GM04504 (cell line): Measurements from ENCODE around the gene SKAP2.
"Not testable (repeated sequence)": the region's sequence is repeated elsewhere in the genome, so short reads cannot be mapped to it uniquely, and the experiment has no call there.

Experiments used
- DNase-seq: peaks from one replicate; pipeline ENCODE4 v3.0.0-alpha.2; 2012; ENCODE audit warnings: low read depth

SKAP2 gene

DNA sequence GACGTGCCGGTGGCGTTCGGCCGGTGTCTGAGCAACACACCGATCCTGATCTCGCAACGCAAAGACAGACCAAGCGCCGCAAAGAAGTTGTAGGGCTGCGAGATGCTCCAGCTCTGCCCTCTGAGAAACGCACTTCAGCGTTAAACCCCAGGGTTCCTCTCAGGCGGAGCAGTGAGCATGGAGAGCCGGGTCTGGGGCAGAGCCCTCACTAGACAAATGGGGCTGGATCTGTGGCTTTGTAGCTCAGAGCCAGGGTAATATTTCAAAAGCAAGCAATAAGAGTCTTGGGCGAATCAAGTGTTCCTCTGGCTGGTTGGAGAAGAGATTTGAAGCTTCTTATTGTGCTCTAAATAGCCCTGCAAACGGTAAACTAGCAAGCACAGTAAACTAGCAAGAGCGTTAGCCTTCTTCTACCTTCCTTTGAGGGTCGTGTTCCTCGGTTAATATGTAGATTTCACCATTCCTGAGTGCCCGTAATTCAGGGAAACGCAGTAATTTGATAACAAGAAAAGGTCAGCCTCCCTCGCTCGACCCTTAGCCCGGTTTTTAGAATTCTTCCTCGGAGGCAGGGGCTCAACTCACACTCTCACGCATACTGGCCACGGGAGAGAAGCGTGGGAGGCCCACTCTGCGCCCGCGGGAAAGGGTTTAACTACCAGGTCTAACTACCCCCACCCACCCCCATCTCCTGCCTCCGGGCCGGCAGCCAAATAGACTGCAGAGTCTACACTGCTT lies 6.7 kb downstream of the SKAP2 start:
- no peak for DNase-seq

DNA sequence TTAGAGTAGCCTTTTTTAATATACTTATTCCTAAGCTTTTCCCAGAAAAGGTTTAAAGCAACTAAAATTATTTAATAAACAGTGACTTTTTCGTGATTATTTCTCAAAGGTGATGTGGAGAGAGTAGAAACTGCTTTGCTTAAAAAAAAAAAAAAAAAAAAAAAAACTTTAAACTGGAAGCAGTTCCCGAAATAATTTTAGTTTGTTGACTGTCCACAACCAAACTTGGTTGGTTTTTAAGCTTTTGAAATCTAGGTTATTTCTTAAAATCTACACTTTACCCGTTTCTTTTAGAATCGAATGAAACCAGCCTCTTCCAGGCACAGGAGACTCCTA lies 7.3 kb downstream of the SKAP2 start:
- no peak for DNase-seq

DNA sequence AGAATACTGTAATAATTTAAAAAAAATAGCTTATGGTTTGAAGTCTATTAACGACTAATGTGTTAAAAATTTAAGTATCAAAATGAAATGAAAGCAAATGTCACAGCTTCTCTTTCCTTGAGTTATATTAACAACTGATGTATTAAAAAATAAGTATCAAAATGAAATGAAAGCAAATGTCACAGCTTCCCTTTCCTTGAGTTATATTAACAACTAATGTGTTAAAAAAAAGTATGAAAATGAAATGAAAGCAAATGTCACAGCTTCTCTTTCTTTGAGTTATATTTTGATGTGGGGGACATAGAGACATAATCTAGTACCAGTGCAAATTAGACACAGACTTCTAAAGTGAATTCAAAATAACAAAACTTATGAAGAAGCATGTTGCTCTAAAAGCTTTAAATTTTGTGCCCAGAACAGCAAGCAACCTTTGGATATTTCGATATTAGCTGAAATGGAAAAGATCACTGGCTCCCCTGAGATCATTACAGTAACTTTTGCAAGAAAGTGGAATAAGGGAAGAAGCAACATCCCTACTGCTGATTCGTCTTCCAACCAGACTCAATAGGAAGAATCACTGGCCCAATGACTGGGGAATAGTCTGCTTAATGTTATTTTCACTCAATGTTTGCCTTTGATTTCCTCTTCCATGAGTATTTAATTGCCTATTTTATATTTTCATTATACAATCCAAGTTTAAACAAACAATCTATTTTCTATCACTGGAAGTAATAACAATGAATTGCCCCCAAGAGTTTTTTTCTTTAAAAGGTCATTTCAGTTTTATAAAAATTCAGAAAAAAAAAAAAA lies 8.0 kb downstream of the SKAP2 start:
- DNase-seq, result no peak

DNA sequence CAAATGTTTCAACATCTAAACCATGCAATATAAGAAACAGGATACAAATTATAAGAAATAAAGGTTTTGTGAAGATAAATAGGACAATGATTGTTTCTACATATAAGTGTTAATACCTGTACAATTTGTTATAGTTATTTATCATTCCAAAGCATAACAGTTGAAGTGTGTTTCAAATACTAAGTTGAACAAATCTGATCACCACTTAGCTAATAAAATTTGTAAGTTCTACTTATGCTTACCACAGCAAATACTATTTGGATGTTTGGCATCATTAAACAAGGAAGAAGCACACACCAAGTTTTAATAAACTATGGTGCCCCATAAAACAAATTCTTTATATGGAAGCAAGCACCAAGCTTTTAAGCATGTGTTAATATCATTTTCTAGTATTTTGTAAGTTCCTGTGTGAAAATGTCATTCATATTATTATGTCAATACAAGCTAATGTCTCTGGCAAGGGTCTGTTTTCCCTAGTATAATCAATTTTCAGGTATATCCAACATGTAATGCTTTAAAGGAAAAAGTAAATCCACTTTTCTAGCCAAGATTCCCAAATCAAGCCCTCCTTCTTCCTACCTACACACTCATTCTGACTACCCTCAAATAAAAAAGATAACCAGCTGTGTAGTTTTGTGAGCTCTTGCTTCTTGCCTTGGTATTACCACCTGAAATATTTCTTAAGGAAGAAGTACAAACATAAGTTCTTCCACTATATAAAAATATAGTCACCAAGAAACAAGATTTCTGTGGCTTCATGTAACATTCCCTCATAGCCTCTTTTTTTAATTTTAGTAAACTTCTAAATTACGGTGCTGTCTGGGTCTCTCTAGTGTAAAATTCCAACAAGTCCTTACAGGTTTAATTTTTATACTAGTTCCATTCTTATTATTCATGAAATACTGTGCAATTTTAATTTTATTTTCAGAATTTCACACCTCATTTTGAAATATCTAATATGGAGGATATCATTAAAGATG lies 9.2 kb downstream of the SKAP2 start:
- no peak for DNase-seq

DNA sequence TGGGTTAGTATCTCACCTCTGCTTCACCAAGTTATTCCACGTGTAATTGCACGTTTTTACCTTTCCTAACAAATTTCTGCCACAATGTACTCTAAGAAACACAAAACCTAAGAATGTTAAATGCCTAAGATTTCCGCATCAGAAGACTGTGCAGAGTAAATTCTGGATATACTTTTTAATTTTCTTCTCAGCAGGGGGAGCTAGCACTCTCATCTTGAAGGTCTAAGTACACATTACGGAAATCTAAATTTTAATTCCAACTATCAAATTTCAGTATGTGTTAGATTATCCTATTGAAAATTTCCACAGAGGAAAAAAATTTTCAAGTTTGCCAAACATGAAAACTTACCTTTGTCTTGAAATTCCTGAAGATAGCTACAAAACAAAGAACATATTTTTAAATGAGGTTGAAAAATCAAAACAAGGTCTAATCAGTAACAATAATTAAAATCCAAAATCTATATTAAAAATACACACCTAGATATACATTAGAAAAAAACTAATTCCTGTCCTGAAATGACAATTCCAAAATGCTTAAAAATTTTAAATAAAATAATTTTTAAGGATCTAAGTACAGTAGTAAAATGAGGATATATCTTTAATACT lies 10.5 kb downstream of the SKAP2 start:
- DNase-seq, result no peak

DNA sequence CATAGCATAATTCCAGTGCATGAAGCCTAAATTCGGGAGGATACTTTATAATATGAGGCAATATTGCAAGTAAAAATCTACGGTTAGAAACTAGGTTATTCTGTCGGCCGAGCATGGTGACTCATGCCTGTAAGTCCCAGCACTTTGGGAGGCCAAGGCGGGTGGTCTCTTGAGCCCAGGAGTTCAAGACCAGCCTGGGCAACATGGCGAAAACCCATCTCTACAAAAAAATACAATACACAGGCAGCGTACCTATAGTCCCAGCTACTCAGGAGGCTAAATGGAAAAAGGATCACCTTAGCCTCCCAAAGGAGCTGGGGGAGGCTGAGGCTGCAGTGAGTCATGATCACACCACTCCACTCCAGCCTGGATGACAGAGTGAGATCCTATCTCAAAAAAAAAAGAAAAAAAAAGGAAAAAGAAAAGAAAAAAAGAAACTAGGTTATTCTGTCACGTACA lies 14.2 kb downstream of the SKAP2 start:
- DNase-seq, result no peak

DNA sequence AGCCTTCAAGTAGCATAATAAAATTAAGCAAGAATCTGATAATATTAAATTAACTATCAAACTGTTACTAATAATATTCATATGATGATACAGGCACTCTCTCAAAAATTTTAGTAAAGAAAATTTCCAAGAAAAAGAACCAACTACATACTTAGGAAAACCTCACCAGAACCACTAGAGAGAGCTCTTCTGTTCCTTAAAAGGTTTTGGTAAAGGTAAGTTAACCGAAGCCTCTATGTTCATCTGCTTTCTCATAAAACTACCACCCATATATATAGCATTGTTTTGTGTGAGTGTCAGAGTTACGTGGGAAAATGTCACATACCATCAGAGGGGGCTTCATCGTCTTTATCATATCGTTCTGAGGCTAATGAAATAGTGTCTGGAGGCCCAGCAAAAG lies 20.7 kb downstream of the SKAP2 start:
- no peak for DNase-seq

DNA sequence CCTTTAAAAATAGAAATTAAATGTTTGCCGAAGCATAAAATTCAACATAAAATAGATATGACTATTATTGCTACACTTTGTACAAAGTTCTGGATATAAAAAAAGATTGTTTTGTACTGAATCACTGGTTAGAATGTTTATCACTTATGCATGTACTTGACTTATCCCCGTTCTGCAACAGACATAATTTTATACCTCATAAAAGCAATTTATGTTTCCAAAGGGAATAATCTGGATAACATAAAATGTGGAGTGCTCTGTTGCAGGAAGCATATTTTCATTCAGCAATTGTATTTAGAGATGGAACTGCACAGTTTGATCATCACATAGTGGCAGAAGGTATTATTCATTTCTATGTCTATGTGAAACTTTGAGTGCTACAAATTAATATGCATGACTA lies 21.5 kb downstream of the SKAP2 start:
- no peak for DNase-seq

DNA sequence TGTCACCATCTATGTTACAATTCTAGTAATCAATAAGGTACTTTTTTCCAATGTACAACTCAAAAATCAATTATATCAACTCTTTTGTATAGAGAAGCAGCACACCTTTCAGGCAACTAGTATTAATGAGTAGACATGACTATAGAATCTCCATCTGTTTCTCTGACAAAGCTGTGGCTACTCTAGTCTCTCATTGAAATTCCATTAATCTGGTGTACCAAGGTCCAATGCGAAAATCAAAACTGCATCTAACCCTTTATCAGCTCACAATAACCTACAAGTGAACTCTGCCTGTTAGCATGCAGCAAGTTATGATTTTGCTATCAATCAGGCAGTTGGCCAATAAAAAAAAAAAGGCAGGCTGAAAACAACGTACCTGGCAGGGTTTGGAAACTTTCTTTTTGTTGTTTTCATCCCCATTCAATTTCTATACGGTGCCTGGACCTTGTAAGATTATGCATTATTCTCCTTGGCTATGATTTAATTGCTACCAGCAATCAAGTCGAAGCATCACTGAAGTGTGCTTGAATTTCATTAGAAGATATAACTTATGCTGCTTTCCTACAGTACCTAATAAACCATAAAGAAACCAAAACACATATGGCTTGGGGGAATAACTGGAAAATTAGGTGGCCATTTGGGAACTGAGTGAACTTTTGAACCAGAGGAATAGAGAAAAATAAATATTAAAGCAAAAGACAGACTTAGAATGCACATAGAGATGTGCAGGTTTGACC lies 23.2 kb downstream of the SKAP2 start:
- no peak for DNase-seq

DNA sequence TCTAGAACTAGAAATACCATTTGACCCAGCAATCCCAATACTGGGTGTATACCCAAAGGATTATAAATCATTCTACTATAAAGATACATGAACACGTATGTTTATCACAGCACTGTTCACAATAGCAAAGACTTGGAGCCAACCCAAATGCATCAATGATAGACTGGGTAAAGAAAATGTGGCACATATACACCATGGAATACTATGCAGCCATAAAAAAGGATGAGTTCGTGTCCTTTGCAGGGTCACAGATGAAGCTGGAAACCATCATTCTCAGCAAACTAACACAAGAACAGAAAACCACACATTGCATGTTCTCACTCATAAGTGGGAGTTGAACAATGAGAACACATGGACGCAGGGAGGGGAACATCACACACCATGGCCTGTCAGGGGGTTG lies 27.6 kb downstream of the SKAP2 start:
- not testable (repeated sequence) for DNase-seq

DNA sequence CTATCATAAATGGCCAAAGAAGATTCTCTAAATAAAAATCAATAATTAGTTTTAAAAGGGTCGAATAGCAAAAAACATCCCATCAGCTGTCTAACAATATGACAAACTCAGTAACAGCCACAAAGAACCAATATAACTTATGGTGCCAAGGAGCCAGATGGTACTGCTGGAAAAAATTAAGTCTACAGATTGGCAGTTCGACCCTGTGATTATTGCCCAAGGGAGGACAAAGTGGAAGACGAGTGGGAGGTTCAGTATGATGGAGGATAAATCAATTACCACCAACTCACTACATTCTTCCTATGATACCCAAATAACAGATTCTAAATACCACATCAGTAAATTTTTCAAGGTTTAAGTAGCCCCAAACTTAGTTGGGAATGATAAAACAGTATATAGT lies 49.0 kb downstream of the SKAP2 start:
- DNase-seq, result no peak

DNA sequence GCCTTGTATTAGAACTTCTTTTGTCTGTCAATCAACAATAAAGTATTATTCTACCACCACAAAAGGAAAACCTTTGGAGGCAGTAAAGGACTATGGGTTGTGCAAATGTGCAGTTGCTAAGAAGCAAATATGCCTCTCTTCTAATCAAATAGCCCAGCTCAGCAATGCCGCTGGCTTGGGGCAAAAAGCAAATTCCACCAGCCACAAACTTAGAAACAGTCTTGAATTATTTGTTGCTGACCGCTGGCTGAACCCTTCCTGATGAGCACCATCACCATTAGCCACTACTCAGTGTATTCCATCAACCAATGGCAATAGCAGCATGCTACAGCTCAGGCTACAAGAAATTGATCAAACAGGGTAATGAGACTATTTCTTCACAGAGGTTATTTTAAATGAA lies 51.0 kb downstream of the SKAP2 start:
- no peak for DNase-seq

DNA sequence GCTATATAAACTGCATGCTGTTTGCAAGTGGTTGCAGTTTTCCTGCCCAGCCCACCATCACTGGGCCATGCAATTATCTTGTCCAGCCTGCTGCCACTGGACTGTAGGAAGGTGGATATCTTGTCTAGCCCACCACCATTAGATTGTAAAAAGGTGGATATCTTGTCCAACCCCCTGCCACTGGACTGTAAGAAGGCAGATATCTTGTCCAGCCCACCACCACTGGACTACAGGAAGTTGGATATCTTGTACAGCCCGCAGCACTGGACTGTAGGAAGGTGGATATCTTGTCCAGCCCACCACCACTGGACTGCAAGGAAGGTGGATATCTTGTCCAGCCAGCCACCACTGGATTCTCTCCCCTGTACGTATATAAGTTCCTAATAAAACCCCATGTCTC lies 69.8 kb downstream of the SKAP2 start:
- no peak for DNase-seq

DNA sequence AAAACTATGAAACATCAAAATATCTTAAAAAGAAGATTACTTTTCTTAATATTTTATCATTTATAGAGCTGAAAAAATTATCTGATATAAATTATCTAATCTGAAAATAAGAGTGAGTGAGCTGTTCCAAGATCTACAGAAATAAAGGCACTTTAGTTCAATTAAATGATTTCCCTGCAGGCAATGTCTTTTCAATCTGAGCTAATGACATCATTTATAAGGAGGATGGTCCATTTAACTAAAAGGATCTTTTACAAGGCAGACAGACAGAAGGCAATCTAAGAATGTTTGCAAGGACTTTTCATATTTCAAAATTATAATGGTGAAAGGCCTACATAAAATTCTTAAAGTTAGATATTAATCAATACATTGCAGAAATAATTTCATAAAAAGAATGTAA lies 71.8 kb downstream of the SKAP2 start:
- no peak for DNase-seq

DNA sequence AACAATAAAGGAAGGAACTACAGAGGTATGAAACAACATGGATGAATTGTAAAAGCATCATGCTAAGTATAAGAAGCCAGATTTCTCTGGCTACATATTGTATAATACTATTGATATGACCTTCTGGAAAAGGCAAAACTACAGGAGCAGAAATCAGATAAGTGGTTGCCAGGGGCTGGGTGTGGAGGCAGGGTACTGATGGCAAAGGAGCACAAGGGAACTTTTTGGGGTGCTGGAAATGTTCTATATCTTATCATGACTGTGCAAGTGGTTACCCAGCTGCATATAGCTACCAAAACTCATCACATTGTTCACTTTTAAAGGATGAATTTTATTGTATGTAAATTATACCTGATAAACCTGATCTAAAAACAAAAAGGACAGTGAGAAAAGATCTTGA lies 72.4 kb downstream of the SKAP2 start:
- DNase-seq, result no peak

DNA sequence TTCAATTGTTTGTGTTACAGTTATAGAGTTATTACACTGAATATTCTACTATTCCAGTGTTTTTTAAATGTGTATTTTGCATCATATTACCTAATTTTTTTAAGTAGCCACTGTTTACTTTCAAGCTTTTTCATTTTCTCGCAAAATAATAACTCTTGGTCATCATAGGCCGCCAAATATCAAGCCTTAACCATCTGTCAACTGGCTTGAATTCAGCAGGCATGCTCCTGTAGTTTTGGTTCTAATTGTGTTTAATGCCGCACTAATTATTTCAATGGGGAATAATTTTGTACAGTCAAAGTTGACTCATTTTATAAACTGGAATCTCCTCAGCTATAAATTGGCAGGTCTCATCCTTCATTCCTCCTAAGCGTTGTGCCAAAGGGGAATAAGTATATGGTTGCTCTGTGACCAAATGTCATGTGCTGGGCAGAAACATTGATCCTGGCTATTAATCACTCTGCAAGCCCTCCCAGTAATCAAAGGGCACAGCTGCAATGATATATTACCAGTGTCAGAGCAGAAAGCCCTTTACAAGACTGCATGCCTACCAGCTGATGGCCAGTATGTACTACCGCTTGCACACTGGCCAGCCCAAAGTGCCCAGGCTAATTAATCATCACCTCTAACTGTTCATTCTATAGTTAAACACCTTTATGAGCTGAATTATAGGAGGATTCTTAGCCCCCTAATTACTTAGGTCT lies 74.8 kb downstream of the SKAP2 start:
- DNase-seq, result no peak

DNA sequence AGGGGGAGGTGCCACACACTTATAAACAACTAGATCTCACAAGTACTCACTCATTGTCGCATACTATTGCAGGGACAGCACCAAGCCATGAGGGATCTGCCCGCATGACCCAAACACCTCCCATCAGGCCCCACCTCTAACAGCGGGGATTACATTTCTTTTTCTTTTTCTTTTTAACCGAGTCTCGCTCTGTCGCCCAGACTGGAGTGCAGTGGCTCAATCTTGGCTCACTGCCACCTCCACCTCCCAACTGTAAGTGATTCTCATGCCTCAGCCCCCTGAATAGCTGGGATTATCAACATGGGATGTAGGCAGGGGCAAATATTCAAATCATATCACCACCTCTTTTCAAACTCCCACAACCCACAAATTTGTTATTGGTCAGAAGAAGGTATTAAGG lies 76.7 kb downstream of the SKAP2 start:
- DNase-seq, result no peak

DNA sequence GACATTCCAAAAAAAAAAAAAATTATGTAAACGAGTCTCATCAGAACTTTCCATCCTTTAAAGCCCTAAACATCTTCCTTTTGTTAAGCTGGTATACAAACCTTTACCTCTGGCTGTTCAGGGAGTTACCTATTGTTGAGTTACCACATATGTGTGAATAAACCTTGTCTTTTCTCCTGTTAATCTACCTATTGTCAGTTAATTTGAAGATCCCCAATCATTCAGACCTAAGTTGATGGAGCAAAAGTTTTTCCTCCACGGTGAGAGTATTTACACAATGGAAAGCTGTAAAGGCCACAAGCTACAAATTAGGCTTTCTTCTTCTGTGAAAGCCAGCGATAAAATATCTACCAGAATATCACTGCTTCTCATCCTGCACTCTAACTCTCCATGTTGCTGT lies 80.3 kb downstream of the SKAP2 start:
- DNase-seq, result no peak

DNA sequence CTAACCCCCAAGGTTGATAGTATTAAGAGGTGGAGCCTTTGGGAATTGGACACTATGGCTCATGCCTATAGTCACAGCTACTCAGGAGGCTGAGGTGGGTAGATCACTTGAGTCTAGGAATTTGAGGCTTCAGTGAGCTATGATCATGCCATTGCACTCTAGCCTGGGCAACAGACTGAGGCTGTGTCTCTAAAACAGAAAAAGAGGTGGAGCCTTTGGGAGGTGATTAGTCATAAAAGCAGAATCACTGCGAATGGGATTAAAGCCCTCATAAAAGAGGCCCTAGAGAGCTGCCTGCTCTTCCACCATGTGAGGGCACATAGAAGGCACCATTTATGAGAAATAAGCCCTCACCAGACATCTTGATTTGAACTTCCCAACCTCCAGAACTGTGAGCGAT lies 81.9 kb downstream of the SKAP2 start:
- DNase-seq, result no peak

DNA sequence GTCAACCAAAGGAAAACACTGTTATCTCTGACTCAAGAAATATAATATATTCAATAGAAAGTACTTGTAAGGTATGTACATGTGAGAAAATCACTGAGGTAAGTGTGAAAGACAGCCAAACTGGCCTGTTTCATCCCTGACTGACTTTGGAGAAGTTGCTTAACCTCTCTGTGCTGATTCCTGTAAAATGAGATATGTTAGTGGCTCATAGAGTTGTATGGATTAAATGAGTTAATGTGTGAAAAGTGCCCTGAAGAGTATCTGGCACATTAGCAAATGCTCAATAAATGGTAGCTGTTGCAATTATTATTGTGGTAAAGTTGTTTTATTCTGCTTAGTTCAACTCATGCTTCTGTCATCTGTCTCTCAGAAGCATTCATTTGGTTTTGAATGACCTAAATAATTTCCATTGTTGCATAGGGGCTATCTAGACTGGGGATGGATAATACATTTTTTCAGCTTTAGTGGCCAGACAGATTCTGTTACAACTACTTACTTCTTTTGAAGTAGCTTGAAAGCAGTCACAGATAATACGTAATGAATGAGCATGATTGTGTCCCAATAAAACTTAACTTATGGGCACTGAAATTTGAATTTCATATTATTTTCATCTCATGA lies 84.3 kb downstream of the SKAP2 start:
- no peak for DNase-seq
